ENCODE results near the gene OR2S2.

OR2S2 gene

GRCh38 chr9:35908504-35909125, 49.3 kb downstream of the OR2S2 start:
- no peak for TF ChIP-seq ELF4 (IDR thresholded peaks at IDR 0.05)
- TF ChIP-seq CTBP1 (IDR thresholded peaks at IDR 0.05; ENCODE audit: borderline replicate concordance), result no peak
- no peak for TF ChIP-seq FOXA1 (IDR thresholded peaks at IDR 0.05)
- no peak for TF ChIP-seq TARDBP (IDR thresholded peaks at IDR 0.05)
- TF ChIP-seq BHLHE40 (IDR thresholded peaks at IDR 0.05; ENCODE audit: borderline replicate concordance), result no peak
- no peak for TF ChIP-seq PKNOX1 (IDR thresholded peaks at IDR 0.05)
- no peak for TF ChIP-seq SUZ12 (IDR thresholded peaks at IDR 0.05)
- TF ChIP-seq FOXM1 (IDR thresholded peaks at IDR 0.05; ENCODE audit: borderline replicate concordance), result no peak
- TF ChIP-seq HDGF (IDR thresholded peaks at IDR 0.05; ENCODE audit: borderline replicate concordance), result no peak
- TF ChIP-seq L3MBTL2 (conservative IDR thresholded peaks at IDR 0.05), result no peak
- TF ChIP-seq SP1 (IDR thresholded peaks at IDR 0.05), result no peak
- ChIA-PET CTCF (no interaction called here), POLR2A (no interaction called here)
- no peak for DNase-seq (ENCODE audit: extremely low spot score)

- no peak for DNase-seq (ENCODE audit: extremely low spot score)
- no peak for TF ChIP-seq HDGF (IDR thresholded peaks at IDR 0.05; ENCODE audit: borderline replicate concordance)
- TF ChIP-seq SUZ12 (IDR thresholded peaks at IDR 0.05), result no peak
- no peak for TF ChIP-seq ZNF384 (IDR thresholded peaks at IDR 0.05)
- no peak for TF ChIP-seq TARDBP (IDR thresholded peaks at IDR 0.05)
- POLR2A ChIA-PET, result no interaction called here
- CTCF ChIA-PET, result no interaction called here
These were observed 50.0 kb downstream of the OR2S2 start for GRCh38 chr9:35907711-35908503.

Data from HEK293T (cell line).